Caco-2 (cell line): Measurements from ENCODE around the gene COP1. TPM values are rescaled to one million over a fixed set of nuclear protein-coding genes. Genes with fewer than 3 reads are reported as not detected.

Source experiments
- BruUV-seq: library from RNA; stranded (reverse); fragments of 400-500 nt; replicated peaks from 2 replicates; lab custom pipeline; 2021; lab: Mats Ljungman, UMichigan
- CTCF ChIA-PET: fragments of 300-600 bp; sonication (Branson Sonifier 250); formaldehyde crosslinking; loops from one replicate; lab custom pipeline; 2022; ENCODE audit warnings: antibody characterized with exemption; lab: Charles Lee
- POLR2A ChIA-PET: fragments of 300-600 bp; sonication (Branson Sonifier 250); formaldehyde crosslinking; loops from one replicate; lab custom pipeline; 2022; ENCODE audit warnings: antibody characterized with exemption; lab: Charles Lee
- DNase-seq, 2 experiments: peaks; one replicate each; pipeline versions ENCODE4 v3.0.0 to v3.0.0-alpha.2; 2020 to 2022
- H3K27me3 ChIP-seq: replicated peaks from 2 replicates; pipeline ENCODE4 v1.6.0; 2011; ENCODE audit warnings: low read length; ENCODE audit not compliant: control insufficient read depth, insufficient read depth
- H3K36me3 ChIP-seq: 2 replicates; pipeline ENCODE4 v1.5.1; 2011; ENCODE audit warnings: low read length; ENCODE audit not compliant: control insufficient read depth, insufficient read depth
- H3K4me1 ChIP-seq: fragments of 250-450 bp; sonication (Bioruptor Pico); 2 replicates; pipeline ENCODE4 v1.5.1; 2020; ENCODE audit warnings: mild to moderate bottlenecking
- H3K4me3 ChIP-seq: 2 replicates; pipeline ENCODE4 v1.5.1; 2011; ENCODE audit warnings: low read depth, mild to moderate bottlenecking, control low read depth, low read length
- H3K9me3 ChIP-seq: fragments of 250-450 bp; sonication (Bioruptor Pico); 2 replicates; pipeline ENCODE4 v1.5.1; 2020; ENCODE audit warnings: mild to moderate bottlenecking, moderate library complexity
- H3K27ac Mint-ChIP-seq: one replicate; pipeline ENCODE4 v1.8.0; 2022; ENCODE audit warnings: mixed read lengths; ENCODE audit not compliant: unreplicated experiment
- H3K27me3 Mint-ChIP-seq: one replicate; pipeline ENCODE4 v1.8.0; 2022; ENCODE audit warnings: mixed read lengths; ENCODE audit not compliant: insufficient read depth, unreplicated experiment
- H3K36me3 Mint-ChIP-seq: one replicate; pipeline ENCODE4 v1.8.0; 2022; ENCODE audit warnings: mild to moderate bottlenecking, mixed read lengths; ENCODE audit not compliant: insufficient read depth, unreplicated experiment
- H3K4me1 Mint-ChIP-seq: one replicate; pipeline ENCODE4 v1.8.0; 2022; ENCODE audit warnings: low read depth, mixed read lengths; ENCODE audit not compliant: unreplicated experiment
- H3K4me3 Mint-ChIP-seq: one replicate; pipeline ENCODE4 v1.8.0; 2022; ENCODE audit warnings: mild to moderate bottlenecking, moderate library complexity, mixed read lengths; ENCODE audit not compliant: unreplicated experiment
- H3K9me3 Mint-ChIP-seq: one replicate; pipeline ENCODE4 v1.8.0; 2022; ENCODE audit warnings: mixed read lengths; ENCODE audit not compliant: unreplicated experiment
- intact Hi-C: fragments of 100-400 bp; cut with micrococcal nuclease; formaldehyde crosslinking; loops from one replicate; pipeline ENCODE4 v1.10.0; 2022; ENCODE audit not compliant: unreplicated experiment
- total RNA-seq: library from RNA; stranded (reverse); gene quantifications from 2 replicates; pipeline ENCODE4 v1.2.3, GENCODE V29; 2022
- TF ChIP-seq, protein P1 (sequence below), 2 experiments: fragments of 200-600 bp in 1 of 2; IDR thresholded peaks; 1 replicate in 1 of 2; 2 replicates in 1 of 2; pipeline versions ENCODE4 v1.5.1 to v1.8.0; 2011 to 2022; ENCODE audit warnings: antibody characterized with exemption in 1 of 2, control low read depth in 1 of 2, inconsistent platforms in 1 of 2, low read depth in 1 of 2, low read length in 1 of 2, mild to moderate bottlenecking in 1 of 2, moderate library complexity in 1 of 2; ENCODE audit not compliant: insufficient read depth in 1 of 2, severe bottlenecking in 1 of 2, unreplicated experiment in 1 of 2

Gene COP1
- total RNA-seq, 1 experiment from 2014 or later: 46.9 TPM

DNA sequence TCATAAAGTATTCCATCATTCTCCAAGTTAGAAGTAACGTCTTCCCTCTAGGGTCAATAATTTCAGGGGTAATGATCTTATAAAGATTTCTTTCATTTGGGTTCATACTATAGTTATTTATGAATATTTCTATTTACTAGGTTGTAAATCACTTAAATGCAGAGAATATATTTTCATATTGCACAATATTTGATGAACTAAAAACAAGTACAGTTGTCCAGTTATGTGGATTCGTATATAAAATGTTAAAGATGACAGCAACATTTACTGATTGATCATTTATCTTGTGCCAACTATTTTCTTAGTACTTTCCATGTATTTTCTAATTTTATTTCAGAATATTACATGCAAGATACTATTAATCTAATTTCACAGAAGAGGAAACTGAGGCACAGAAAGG lies 243.3 kb downstream of the COP1 start:
- H3K36me3 Mint-ChIP-seq: peaks cover 41% of the 10 kb centered on the region
- H3K27ac Mint-ChIP-seq: no peak overlapping the region

DNA sequence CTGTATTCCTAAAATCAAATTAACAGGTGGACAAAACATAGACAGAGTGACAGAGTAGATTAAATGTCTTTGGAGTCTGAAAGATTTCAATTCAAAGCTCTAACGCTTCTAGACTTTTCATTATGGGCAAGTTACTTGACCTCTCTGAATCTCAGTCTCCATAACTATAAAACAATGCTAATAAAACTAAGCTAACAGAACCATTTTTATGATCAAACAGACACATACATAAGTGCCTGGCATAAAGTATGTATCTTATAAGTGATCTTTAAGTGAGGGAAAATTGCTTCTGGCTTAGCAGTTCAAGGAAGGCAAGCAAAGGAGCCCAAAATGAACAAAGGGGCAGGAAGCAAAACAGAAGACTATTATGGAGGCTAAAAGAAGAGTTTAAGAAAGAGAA lies 246.9 kb downstream of the COP1 start:
- intact Hi-C loops: no loop called here
- POLR2A ChIA-PET: no interaction called here
- Mint-ChIP-seq H3K4me1 (peaks cover 7% of the 10 kb centered on the region), H3K4me3 (no peak overlapping the region), H3K36me3 (peaks cover 25% of the 10 kb centered on the region), H3K9me3 (peaks cover 9% of the 10 kb centered on the region), H3K27ac (no peak overlapping the region), H3K27me3 (no peaks in the 10 kb centered on the region)
- Histone ChIP-seq H3K36me3 (no peaks in the 10 kb centered on the region), H3K9me3 (0 out of 2 replicates have a peak, but pooled peaks cover 2% of the 10 kb centered on the region), H3K4me3 (no peak overlapping the region), H3K27me3 (no peaks in the 10 kb centered on the region), H3K4me1 (peaks cover 3% of the 10 kb centered on the region; the same call in 1 of the 2 replicates)
- CTCF ChIA-PET: no interaction called here
- no peak for DNase-seq
- no TSS peak for BruUV-seq
- TF ChIP-seq, protein P1, sequence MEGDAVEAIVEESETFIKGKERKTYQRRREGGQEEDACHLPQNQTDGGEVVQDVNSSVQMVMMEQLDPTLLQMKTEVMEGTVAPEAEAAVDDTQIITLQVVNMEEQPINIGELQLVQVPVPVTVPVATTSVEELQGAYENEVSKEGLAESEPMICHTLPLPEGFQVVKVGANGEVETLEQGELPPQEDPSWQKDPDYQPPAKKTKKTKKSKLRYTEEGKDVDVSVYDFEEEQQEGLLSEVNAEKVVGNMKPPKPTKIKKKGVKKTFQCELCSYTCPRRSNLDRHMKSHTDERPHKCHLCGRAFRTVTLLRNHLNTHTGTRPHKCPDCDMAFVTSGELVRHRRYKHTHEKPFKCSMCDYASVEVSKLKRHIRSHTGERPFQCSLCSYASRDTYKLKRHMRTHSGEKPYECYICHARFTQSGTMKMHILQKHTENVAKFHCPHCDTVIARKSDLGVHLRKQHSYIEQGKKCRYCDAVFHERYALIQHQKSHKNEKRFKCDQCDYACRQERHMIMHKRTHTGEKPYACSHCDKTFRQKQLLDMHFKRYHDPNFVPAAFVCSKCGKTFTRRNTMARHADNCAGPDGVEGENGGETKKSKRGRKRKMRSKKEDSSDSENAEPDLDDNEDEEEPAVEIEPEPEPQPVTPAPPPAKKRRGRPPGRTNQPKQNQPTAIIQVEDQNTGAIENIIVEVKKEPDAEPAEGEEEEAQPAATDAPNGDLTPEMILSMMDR (IDR thresholded peaks at IDR 0.05; ENCODE audit: insufficient read depth in 1 of 2, low read depth in 1 of 2, low read length in 1 of 2, severe bottlenecking in 1 of 2, unreplicated experiment in 1 of 2): no peak

More for the DNA sequence above, 243.3 kb downstream of the COP1 start:
- ChIA-PET POLR2A (no interaction called here), CTCF (no interaction called here)
- Mint-ChIP-seq H3K27me3 (no peaks in the 10 kb centered on the region), H3K4me1 (peaks cover 7% of the 10 kb centered on the region), H3K9me3 (no peaks in the 10 kb centered on the region), H3K4me3 (no peak overlapping the region)
- no TSS peak for BruUV-seq
- intact Hi-C loops: no loop called here
- no peaks in the 10 kb centered on the region for H3K36me3 ChIP-seq
- H3K4me3 ChIP-seq: no peak overlapping the region
- no peak for DNase-seq
- peaks cover 13% of the 10 kb centered on the region for H3K4me1 ChIP-seq
- H3K27me3 ChIP-seq: no peaks in the 10 kb centered on the region
- no peaks in the 10 kb centered on the region for H3K9me3 ChIP-seq
- TF ChIP-seq, protein P1 (IDR thresholded peaks at IDR 0.05; ENCODE audit: insufficient read depth in 1 of 2, low read depth in 1 of 2, low read length in 1 of 2, severe bottlenecking in 1 of 2, unreplicated experiment in 1 of 2): no peak

DNA sequence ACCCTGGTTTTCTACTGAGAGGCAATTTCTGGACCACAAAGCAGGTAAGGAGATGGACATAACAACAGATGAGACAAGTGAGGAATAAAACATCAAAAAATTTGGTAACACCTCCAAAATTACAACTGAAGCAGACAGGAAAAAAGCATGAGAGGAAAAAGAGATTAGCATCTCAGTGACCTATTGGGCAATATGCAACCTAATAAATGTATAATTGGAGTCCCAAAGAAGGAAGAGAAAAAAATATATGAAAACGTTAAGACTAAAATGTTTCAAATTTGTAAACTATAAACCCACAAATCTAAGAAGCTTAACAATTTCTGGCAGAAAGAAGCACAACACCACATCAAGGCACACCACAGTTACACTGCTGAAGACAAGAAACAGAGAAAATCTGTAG lies 255.5 kb downstream of the COP1 start:
- H3K27me3 ChIP-seq: no peaks in the 10 kb centered on the region
- no TSS peak for BruUV-seq
- intact Hi-C loops: no loop called here
- H3K4me1 Mint-ChIP-seq: no peaks in the 10 kb centered on the region
- H3K27ac Mint-ChIP-seq: no peak overlapping the region
- peaks cover 32% of the 10 kb centered on the region for H3K36me3 Mint-ChIP-seq
- CTCF ChIA-PET: no interaction called here
- no peak overlapping the region for H3K4me3 Mint-ChIP-seq
- H3K27me3 Mint-ChIP-seq: no peaks in the 10 kb centered on the region
- POLR2A ChIA-PET: no interaction called here
- no peak for DNase-seq
- TF ChIP-seq, protein P1 (IDR thresholded peaks at IDR 0.05; ENCODE audit: insufficient read depth in 1 of 2, low read depth in 1 of 2, low read length in 1 of 2, severe bottlenecking in 1 of 2, unreplicated experiment in 1 of 2): no peak
- 0 out of 2 replicates have a peak, but pooled peaks cover 2% of the 10 kb centered on the region for H3K9me3 ChIP-seq
- H3K36me3 ChIP-seq: no peaks in the 10 kb centered on the region; the same call in none of the 2 replicates
- H3K9me3 Mint-ChIP-seq: peaks cover 20% of the 10 kb centered on the region
- H3K4me1 ChIP-seq: no peaks in the 10 kb centered on the region
- H3K4me3 ChIP-seq: no peak overlapping the region
